NCI-H187 treated with DMSO at 0.1 percent for 48 hours (cell line): ENCODE measurements around the gene CDC27.
"Not testable (repeated sequence)": the region's sequence is repeated elsewhere in the genome, so short reads cannot be mapped to it uniquely, and the experiment has no call there.

Source experiments
- DNase-seq: peaks from one replicate; lab custom pipeline; 2025; lab: John Stamatoyannopoulos, UW

The CDC27 gene

GRCh38 chr17:47193931-47194511 is 4.9 kb upstream of the CDC27 start:
- no peak for DNase-seq

GRCh38 chr17:47192554-47192953 is 3.5 kb upstream of the CDC27 start:
- peak; percentile 97 for DNase-seq

- no peak for DNase-seq
These were observed 1.7 kb upstream of the CDC27 start for GRCh38 chr17:47190770-47191169.

- DNase-seq, result no peak
These were observed 1.1 kb upstream of the CDC27 start for GRCh38 chr17:47190243-47190642.

GRCh38 chr17:47189732-47190237 is 690 bp upstream of the CDC27 start:
- DNase-seq, result no peak

GRCh38 chr17:47188271-47188875 is 722 bp downstream of the CDC27 start:
- no peak for DNase-seq

GRCh38 chr17:47184681-47185080 is 4.4 kb downstream of the CDC27 start:
- no peak for DNase-seq

GRCh38 chr17:47180988-47181387 is 8.1 kb downstream of the CDC27 start:
- not testable (repeated sequence) for DNase-seq

- DNase-seq, result no peak
These were observed 8.8 kb downstream of the CDC27 start for GRCh38 chr17:47180337-47180736.

GRCh38 chr17:47179141-47179540 is 10.0 kb downstream of the CDC27 start:
- no peak for DNase-seq

- DNase-seq, result no peak
These were observed 11.8 kb downstream of the CDC27 start for GRCh38 chr17:47177261-47177660.

GRCh38 chr17:47176389-47176826 is 12.7 kb downstream of the CDC27 start:
- no peak for DNase-seq

GRCh38 chr17:47174823-47175222 is 14.3 kb downstream of the CDC27 start:
- DNase-seq, result not testable (repeated sequence)

- DNase-seq, result no peak
These were observed 16.2 kb downstream of the CDC27 start for GRCh38 chr17:47172696-47173565.

GRCh38 chr17:47170710-47171109 is 18.4 kb downstream of the CDC27 start:
- DNase-seq, result no peak

GRCh38 chr17:47168896-47169295 is 20.2 kb downstream of the CDC27 start:
- not testable (repeated sequence) for DNase-seq

- DNase-seq, result not testable (repeated sequence)
These were observed 22.2 kb downstream of the CDC27 start for GRCh38 chr17:47166854-47167253.

- DNase-seq, result no peak
These were observed 24.0 kb downstream of the CDC27 start for GRCh38 chr17:47165137-47165536.

- DNase-seq, result no peak
These were observed 24.8 kb downstream of the CDC27 start for GRCh38 chr17:47164263-47164662.

GRCh38 chr17:47162013-47162622 is 27.0 kb downstream of the CDC27 start:
- DNase-seq, result no peak

- DNase-seq, result no peak
These were observed 29.8 kb downstream of the CDC27 start for GRCh38 chr17:47159315-47159714.

- DNase-seq, result no peak
These were observed 43.7 kb downstream of the CDC27 start for GRCh38 chr17:47145351-47145750.
